K562 (cell line): ENCODE data around the gene ZNF831. TPM values are rescaled to one million over a fixed set of nuclear protein-coding genes. Genes with fewer than 3 reads are reported as not detected.

Experiments
- ATAC-seq: fragments of 200-7000 bp; cut with Tn5 transposase; 3 replicates; pipeline ENCODE4 v1.9.1; 2020; ENCODE audit warnings: moderate library complexity
- BruUV-seq: library from RNA; stranded (reverse); fragments of 400-500 nt; replicated peaks from 2 replicates; lab custom pipeline; 2021; lab: Mats Ljungman, UMichigan
- CTCF ChIA-PET: fragments of 300-600 bp; formaldehyde crosslinking; extraction: SDS; loops from one replicate; lab custom pipeline; 2021; ENCODE audit warnings: low intra/inter-chr PET ratio; lab: Yijun Ruan, JAX
- POLR2A ChIA-PET: fragments of 300-600, 350-650 bp; sonication (Branson Sonifier 250); formaldehyde crosslinking; extraction: SDS; loops from one replicate; lab custom pipeline; 2021; ENCODE audit warnings: antibody characterized with exemption, inconsistent platforms; lab: Yijun Ruan, JAX
- DNase-seq, 4 experiments: peaks; one replicate each; pipeline versions ENCODE4 v3.0.0 to v3.0.0-alpha.2; 2011 to 2018; ENCODE audit warnings: low spot score in 3 of 4, mixed read lengths in 3 of 4; ENCODE audit errors: extremely low read depth in 1 of 4
- FAIRE-seq: peaks from 2 replicates; lab custom pipeline; 2011; peaks lifted over from hg19 to GRCh38; lab: Jason Lieb, UNC
- H2AFZ ChIP-seq: 2 replicates; pipeline ENCODE4 v1.6.0; 2011; ENCODE audit warnings: low read depth, low read length, control low read depth, inconsistent platforms
- H3K27ac ChIP-seq: fragments of 200-600 bp; 3 replicates; pipeline ENCODE4 v1.8.0; 2011; ENCODE audit warnings: low read depth, mild to moderate bottlenecking, control low read depth, inconsistent platforms, low read length, moderate library complexity, mixed read lengths; ENCODE audit errors: extremely low read depth
- H3K27me3 ChIP-seq, 2 experiments: fragments of 300-600 bp in 1 of 2; 2 replicates in 1 of 2; 3 replicates in 1 of 2; pipeline versions ENCODE4 v1.6.0 to v1.8.0; 2011; ENCODE audit warnings: inconsistent platforms in 2 of 2, low read length in 2 of 2, mild to moderate bottlenecking in 1 of 2, mixed read lengths in 1 of 2, moderate library complexity in 1 of 2; ENCODE audit not compliant: control insufficient read depth in 2 of 2, insufficient read depth in 2 of 2
- H3K36me3 ChIP-seq: fragments of 300-600 bp; 3 replicates; pipeline ENCODE4 v1.8.0; 2011; ENCODE audit warnings: mild to moderate bottlenecking, low read length, inconsistent platforms; ENCODE audit not compliant: control insufficient read depth, insufficient read depth
- H3K4me1 ChIP-seq, 2 experiments: fragments of 200-600 bp in 1 of 2; replicated peaks in 1 of 2; 2 replicates in 1 of 2; 3 replicates in 1 of 2; pipeline versions ENCODE4 v1.5.1 to v1.8.0; 2011; ENCODE audit warnings: inconsistent platforms in 2 of 2, low read length in 2 of 2, mild to moderate bottlenecking in 1 of 2, mixed read lengths in 1 of 2, moderate library complexity in 1 of 2; ENCODE audit not compliant: control insufficient read depth in 2 of 2, insufficient read depth in 2 of 2
- H3K4me2 ChIP-seq: 2 replicates; pipeline ENCODE4 v1.6.1; 2011; ENCODE audit warnings: low read length, control low read depth, inconsistent platforms, mixed read lengths; ENCODE audit not compliant: insufficient read depth
- H3K4me3 ChIP-seq: fragments of 200-600 bp; sonication (generic), shearing (Covaris generic); 2 replicates; pipeline ENCODE4 v1.5.1; 2016; ENCODE audit warnings: control low read depth, inconsistent platforms
- H3K79me2 ChIP-seq: fragments of 200-600 bp; 3 replicates; pipeline ENCODE4 v1.8.0; 2011; ENCODE audit warnings: low read length, inconsistent platforms; ENCODE audit not compliant: control insufficient read depth, insufficient read depth
- H3K9ac ChIP-seq, 2 experiments: 2 replicates each; pipeline versions ENCODE4 v1.6.0 to v1.6.1; 2011; ENCODE audit warnings: low read depth in 2 of 2, low read length in 2 of 2, control low read depth in 1 of 2, inconsistent platforms in 1 of 2, mild to moderate bottlenecking in 1 of 2, mixed read lengths in 1 of 2; ENCODE audit not compliant: insufficient read depth in 1 of 2
- H3K9me1 ChIP-seq: one replicate; pipeline ENCODE4 v1.6.0; 2011; ENCODE audit warnings: inconsistent platforms, mild to moderate bottlenecking, low read length, moderate library complexity; ENCODE audit not compliant: control insufficient read depth, insufficient read depth
- H3K9me3 ChIP-seq: replicated peaks from 2 replicates; pipeline ENCODE4 v1.5.1; 2011; ENCODE audit warnings: low read depth, low read length, inconsistent platforms; ENCODE audit not compliant: control insufficient read depth, insufficient read depth
- H4K20me1 ChIP-seq: replicated peaks from 2 replicates; pipeline ENCODE4 v1.6.1; 2011; ENCODE audit warnings: low read length, inconsistent platforms, mixed read lengths; ENCODE audit not compliant: control insufficient read depth, insufficient read depth
- FIP1L1 ChIP-seq: fragments of 200-400 bp; formaldehyde crosslinking; IDR thresholded peaks from 2 replicates; pipeline ENCODE4 v1.6.1; 2018; ENCODE audit warnings: mild to moderate bottlenecking, low read depth, low read length; ENCODE audit not compliant: poor library complexity, severe bottlenecking
- FOS ChIP-seq: IDR thresholded peaks from 3 replicates; pipeline ENCODE4 v1.6.1; 2011; ENCODE audit not compliant: insufficient read length; ENCODE audit errors: extremely low read depth
- KDM5B ChIP-seq: fragments of 200-600 bp; sonication (generic); IDR thresholded peaks from 2 replicates; pipeline ENCODE4 v1.6.1; 2012; ENCODE audit warnings: low read depth, mild to moderate bottlenecking, moderate library complexity, low read length, control low read depth, inconsistent platforms; ENCODE audit not compliant: insufficient replicate concordance
- PYGO2 ChIP-seq: fragments of 450-650 bp; IDR thresholded peaks from 2 replicates; pipeline ENCODE4 v1.6.1; 2016; ENCODE audit warnings: mild to moderate bottlenecking, missing genetic modification characterization, moderate library complexity, missing compliant biosample characterization
- SMARCA5 ChIP-seq: fragments of 450-650 bp; IDR thresholded peaks from 2 replicates; pipeline ENCODE4 v1.6.1; 2016
- SP2 ChIP-seq: IDR thresholded peaks from 2 replicates; pipeline ENCODE4 v1.6.1; 2011; ENCODE audit warnings: mild to moderate bottlenecking, low read depth, low read length, moderate library complexity; ENCODE audit not compliant: poor library complexity, severe bottlenecking; ENCODE audit errors: extremely low read depth
- ZNF253 ChIP-seq: fragments of 250-450 bp; sonication (Bioruptor Pico); conservative IDR thresholded peaks from 2 replicates; pipeline ENCODE4 v1.6.1; 2021; ENCODE audit warnings: mild to moderate bottlenecking
- WGBS: fragments of 100-300 bp; shearing (Covaris generic); methylation state at CpG from one replicate; pipeline ENCODE4 v1.1.6; 2016; ENCODE audit warnings: low coverage, mixed read lengths; ENCODE audit not compliant: insufficient coverage; ENCODE audit errors: missing lambda C conversion rate; 5-methylcytosine and 5-hydroxymethylcytosine counted together
- in situ Hi-C: fragments of 300-500 bp; cut with MboI; formaldehyde crosslinking; loops from 4 replicates; pipeline ENCODE4 v1.15.0; 2018; ENCODE audit warnings: inconsistent platforms, mixed read lengths
- intact Hi-C: fragments of 100-400 bp; cut with micrococcal nuclease; formaldehyde crosslinking; loops from 2 replicates; pipeline ENCODE4 v1.14.2; 2022
- polyA plus RNA-seq, 8 experiments: library from polyadenylated mRNA; depleted of rRNA in 4 of 8; stranded (reverse) in 5 of 8; unstranded in 3 of 8; fragments of >200 nt; fragmentation: Nextera tagmentation in 2 of 8; fragmentation: Illumina TruSeq in 1 of 8; extraction: Ambion mirVana in 2 of 8; extraction: Trizol in 1 of 8; gene quantifications; 2 replicates each; pipeline versions ENCODE4 v1.2.1 to v1.2.3, GENCODE V29; 2011 to 2014; ENCODE audit warnings: inconsistent platforms in 1 of 8, missing spikeins in 1 of 8
- total RNA-seq, 7 experiments: library from RNA; depleted of rRNA in 6 of 7; stranded (reverse); fragments of >200 nt in 6 of 7; fragmentation: Illumina TruSeq in 2 of 7; extraction: Trizol in 2 of 7; gene quantifications; 2 replicates each; pipeline versions ENCODE4 v1.2.1 to v1.2.3, GENCODE V29; 2011 to 2021; ENCODE audit warnings: low replicate concordance in 1 of 7
- TF ChIP-seq, protein P1 (sequence below): conservative IDR thresholded peaks from 2 replicates; pipeline ENCODE4 v1.6.1; 2011; ENCODE audit warnings: low read depth, mild to moderate bottlenecking, low read length; ENCODE audit not compliant: control insufficient read depth
- TF ChIP-seq, protein P2 (sequence below): fragments of 250-450 bp; sonication (Bioruptor Pico); IDR thresholded peaks from 2 replicates; pipeline ENCODE4 v1.8.0; 2021; ENCODE audit warnings: mild to moderate bottlenecking, moderate library complexity
- TF ChIP-seq, protein P3 (sequence below): IDR thresholded peaks from 2 replicates; pipeline ENCODE4 v1.6.1; 2011; ENCODE audit warnings: borderline replicate concordance, low read depth, mild to moderate bottlenecking, moderate library complexity, low read length; ENCODE audit not compliant: insufficient read depth, poor library complexity, severe bottlenecking
- TF ChIP-seq, protein P4 (sequence below): fragments of 250-450 bp; sonication (Bioruptor Pico); IDR thresholded peaks from 2 replicates; pipeline ENCODE4 v1.8.0; 2022; ENCODE audit warnings: moderate library complexity, mild to moderate bottlenecking, inconsistent platforms

The ZNF831 gene
- total and polyA plus RNA-seq, 9 of the 15 experiments (the other 6 are each of a cell fraction or from before 2014, with no cell fraction given): not detected

DNA sequence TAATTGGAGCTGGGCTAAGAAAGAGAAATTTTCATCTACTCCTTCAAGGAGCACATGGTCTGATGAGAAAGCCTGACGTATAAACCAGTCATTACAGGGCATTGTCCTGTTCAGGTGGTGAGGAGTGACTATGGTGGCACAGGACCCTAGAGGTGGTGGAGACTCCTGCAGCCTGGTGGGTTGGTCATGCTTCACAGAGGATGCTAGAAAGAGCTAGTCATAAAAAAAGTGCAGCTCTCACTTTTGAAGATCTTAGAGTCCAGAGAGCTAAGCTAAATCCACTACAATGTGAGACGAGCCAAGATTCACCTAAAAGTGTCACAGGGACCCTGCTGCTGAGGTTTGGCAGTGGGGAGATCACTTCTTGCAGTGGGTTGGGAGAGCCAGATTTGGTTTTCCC lies 9.8 kb upstream of the ZNF831 start:
- POLR2A ChIA-PET: interaction anchor here (0.6 kb wide), 1 partner anchor 810 kb away, joined by 3 read pairs; no protein-coding TSS in a partner anchor
- no peak for FAIRE-seq
- H3K27me3 ChIP-seq: peaks cover 27 to 61% of the 10 kb centered on the region in 2 experiments
- intact Hi-C loops: no loop called here
- DNase-seq: no peak
- TF ChIP-seq, protein P1, sequence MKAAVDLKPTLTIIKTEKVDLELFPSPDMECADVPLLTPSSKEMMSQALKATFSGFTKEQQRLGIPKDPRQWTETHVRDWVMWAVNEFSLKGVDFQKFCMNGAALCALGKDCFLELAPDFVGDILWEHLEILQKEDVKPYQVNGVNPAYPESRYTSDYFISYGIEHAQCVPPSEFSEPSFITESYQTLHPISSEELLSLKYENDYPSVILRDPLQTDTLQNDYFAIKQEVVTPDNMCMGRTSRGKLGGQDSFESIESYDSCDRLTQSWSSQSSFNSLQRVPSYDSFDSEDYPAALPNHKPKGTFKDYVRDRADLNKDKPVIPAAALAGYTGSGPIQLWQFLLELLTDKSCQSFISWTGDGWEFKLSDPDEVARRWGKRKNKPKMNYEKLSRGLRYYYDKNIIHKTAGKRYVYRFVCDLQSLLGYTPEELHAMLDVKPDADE: no peak
- TF ChIP-seq, protein P2, sequence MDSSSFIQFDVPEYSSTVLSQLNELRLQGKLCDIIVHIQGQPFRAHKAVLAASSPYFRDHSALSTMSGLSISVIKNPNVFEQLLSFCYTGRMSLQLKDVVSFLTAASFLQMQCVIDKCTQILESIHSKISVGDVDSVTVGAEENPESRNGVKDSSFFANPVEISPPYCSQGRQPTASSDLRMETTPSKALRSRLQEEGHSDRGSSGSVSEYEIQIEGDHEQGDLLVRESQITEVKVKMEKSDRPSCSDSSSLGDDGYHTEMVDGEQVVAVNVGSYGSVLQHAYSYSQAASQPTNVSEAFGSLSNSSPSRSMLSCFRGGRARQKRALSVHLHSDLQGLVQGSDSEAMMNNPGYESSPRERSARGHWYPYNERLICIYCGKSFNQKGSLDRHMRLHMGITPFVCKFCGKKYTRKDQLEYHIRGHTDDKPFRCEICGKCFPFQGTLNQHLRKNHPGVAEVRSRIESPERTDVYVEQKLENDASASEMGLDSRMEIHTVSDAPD (CRISPR knock-in tag): no peak
- TF ChIP-seq SMARCA5: no peak
- TF ChIP-seq, protein P3, sequence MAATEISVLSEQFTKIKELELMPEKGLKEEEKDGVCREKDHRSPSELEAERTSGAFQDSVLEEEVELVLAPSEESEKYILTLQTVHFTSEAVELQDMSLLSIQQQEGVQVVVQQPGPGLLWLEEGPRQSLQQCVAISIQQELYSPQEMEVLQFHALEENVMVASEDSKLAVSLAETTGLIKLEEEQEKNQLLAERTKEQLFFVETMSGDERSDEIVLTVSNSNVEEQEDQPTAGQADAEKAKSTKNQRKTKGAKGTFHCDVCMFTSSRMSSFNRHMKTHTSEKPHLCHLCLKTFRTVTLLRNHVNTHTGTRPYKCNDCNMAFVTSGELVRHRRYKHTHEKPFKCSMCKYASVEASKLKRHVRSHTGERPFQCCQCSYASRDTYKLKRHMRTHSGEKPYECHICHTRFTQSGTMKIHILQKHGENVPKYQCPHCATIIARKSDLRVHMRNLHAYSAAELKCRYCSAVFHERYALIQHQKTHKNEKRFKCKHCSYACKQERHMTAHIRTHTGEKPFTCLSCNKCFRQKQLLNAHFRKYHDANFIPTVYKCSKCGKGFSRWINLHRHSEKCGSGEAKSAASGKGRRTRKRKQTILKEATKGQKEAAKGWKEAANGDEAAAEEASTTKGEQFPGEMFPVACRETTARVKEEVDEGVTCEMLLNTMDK: no peak
- TF ChIP-seq FIP1L1: no peak
- no peak for TF ChIP-seq SP2
- TF ChIP-seq, protein P4, sequence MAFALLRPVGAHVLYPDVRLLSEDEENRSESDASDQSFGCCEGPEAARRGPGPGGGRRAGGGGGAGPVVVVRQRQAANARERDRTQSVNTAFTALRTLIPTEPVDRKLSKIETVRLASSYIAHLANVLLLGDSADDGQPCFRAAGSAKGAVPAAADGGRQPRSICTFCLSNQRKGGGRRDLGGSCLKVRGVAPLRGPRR (CRISPR knock-in tag): no peak
- no peak for TF ChIP-seq PYGO2 (tag)
- no peak for TF ChIP-seq FOS
- TF ChIP-seq KDM5B: no peak
- TF ChIP-seq ZNF253: no peak
- TF ChIP-seq, all 486 proteins: peak for 0
- Histone ChIP-seq H2AFZ (no peak overlapping the region), H3K27ac (no peak overlapping the region), H3K9ac (no peak overlapping the region), H3K4me1 (no peaks in the 10 kb centered on the region), H3K79me2 (no peaks in the 10 kb centered on the region), H3K4me3 (no peak overlapping the region), H4K20me1 (peaks cover 22% of the 10 kb centered on the region), H3K9me3 (no peaks in the 10 kb centered on the region), H3K4me2 (no peak overlapping the region), H3K36me3 (no peaks in the 10 kb centered on the region), H3K9me1 (no peaks in the 10 kb centered on the region)
- CTCF ChIA-PET: no interaction called here
- 0% methylated on average over 2 of the region's 2 CpGs for WGBS
- BruUV-seq: no TSS peak
- in situ Hi-C loops: no loop called here
- no peak for ATAC-seq
